Measurements from ENCODE around the gene FGF22.

GRCh38 chr19:642767-643727 lies 3.4 kb downstream of the FGF22 start:
- no peak for TF ChIP-seq POLR2A (IDR thresholded peaks at IDR 0.05)
- no peak for TF ChIP-seq CTCF (IDR thresholded peaks at IDR 0.05)

Data from esophagus squamous epithelium (tissue), 4 donors.